Mucosa of stomach (tissue), 1 donor: ENCODE data around the gene NT5DC1.

ENCODE experiments used
- H3K27me3 ChIP-seq: one replicate; pipeline ENCODE4 v1.7.0; 2013; ENCODE audit warnings: mild to moderate bottlenecking, low read length; ENCODE audit not compliant: control insufficient read depth, insufficient read depth
- H3K36me3 ChIP-seq: one replicate; pipeline ENCODE4 v1.7.0; 2013; ENCODE audit warnings: low read length; ENCODE audit not compliant: control insufficient read depth, insufficient read depth
- H3K4me1 ChIP-seq: one replicate; pipeline ENCODE4 v1.7.0; 2013; ENCODE audit warnings: mild to moderate bottlenecking, low read length; ENCODE audit not compliant: control insufficient read depth, insufficient read depth
- H3K4me3 ChIP-seq: one replicate; pipeline ENCODE4 v1.7.0; 2013; ENCODE audit warnings: low read length
- H3K9ac ChIP-seq: one replicate; pipeline ENCODE4 v1.7.0; 2013; ENCODE audit warnings: mild to moderate bottlenecking, low read length, moderate library complexity
- H3K9me3 ChIP-seq: one replicate; pipeline ENCODE4 v1.7.0; 2013; ENCODE audit warnings: mild to moderate bottlenecking, low read length, moderate library complexity; ENCODE audit not compliant: control insufficient read depth
- donor health status: Pancreatic carcinoma.

NT5DC1 gene

GRCh38 chr6:116156405-116157326 lies 56.0 kb downstream of the NT5DC1 start:
- Histone ChIP-seq H3K27me3 (no peaks in the 10 kb centered on the region), H3K4me3 (no peak overlapping the region), H3K4me1 (no peaks in the 10 kb centered on the region), H3K36me3 (no peaks in the 10 kb centered on the region), H3K9me3 (no peaks in the 10 kb centered on the region), H3K9ac (no peak overlapping the region)

DNA sequence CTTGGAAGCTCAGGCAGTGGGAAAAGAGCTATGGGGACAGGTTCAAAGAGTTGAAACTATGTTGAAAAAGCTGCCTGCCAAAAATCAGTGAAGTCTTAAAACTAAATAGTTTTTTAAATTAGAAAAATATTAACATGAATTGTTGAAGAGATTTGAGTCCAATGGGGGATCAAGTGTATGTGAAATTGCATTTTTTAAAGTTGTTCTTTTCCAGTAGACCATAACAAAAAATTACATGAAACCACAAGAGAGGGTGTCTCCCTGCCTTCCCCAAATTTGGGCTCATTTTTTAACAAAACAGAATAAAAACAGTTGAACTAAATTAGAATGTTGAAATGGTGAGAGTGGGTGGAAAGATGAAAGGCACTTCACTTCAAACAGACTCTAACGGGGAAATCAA lies 56.7 kb downstream of the NT5DC1 start:
- Histone ChIP-seq H3K9me3 (no peaks in the 10 kb centered on the region), H3K36me3 (no peaks in the 10 kb centered on the region), H3K4me3 (no peak overlapping the region), H3K4me1 (no peaks in the 10 kb centered on the region), H3K27me3 (no peaks in the 10 kb centered on the region), H3K9ac (no peak overlapping the region)

DNA sequence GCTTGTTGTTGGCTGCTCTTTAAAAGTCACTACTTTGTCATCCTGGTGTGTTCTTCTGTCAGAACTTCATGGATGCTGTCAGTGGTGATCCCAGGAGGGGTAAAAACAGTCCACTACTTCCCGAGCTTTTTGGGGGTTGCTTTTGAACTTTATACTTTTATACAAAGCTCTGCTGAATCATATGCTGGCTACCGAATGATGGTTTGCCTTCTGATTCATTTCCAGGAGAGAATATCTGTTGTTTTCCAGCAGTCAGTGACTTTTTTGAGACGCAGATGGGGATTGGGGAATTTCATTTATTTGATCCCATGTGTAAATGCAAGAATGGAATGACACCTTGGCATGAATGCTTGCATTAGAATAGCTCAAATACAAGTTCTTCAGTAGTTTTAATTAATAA lies 58.0 kb downstream of the NT5DC1 start:
- H3K27me3 ChIP-seq = no peaks in the 10 kb centered on the region
- no peaks in the 10 kb centered on the region for H3K36me3 ChIP-seq
- H3K4me1 ChIP-seq = no peaks in the 10 kb centered on the region
- H3K4me3 ChIP-seq = no peak overlapping the region
- H3K9ac ChIP-seq = no peak overlapping the region
- no peaks in the 10 kb centered on the region for H3K9me3 ChIP-seq

- Histone ChIP-seq H3K4me1 (no peaks in the 10 kb centered on the region), H3K9ac (no peak overlapping the region), H3K4me3 (no peak overlapping the region), H3K36me3 (no peaks in the 10 kb centered on the region), H3K9me3 (no peaks in the 10 kb centered on the region), H3K27me3 (no peaks in the 10 kb centered on the region)
These were observed 59.3 kb downstream of the NT5DC1 start for GRCh38 chr6:116159782-116160524.

DNA sequence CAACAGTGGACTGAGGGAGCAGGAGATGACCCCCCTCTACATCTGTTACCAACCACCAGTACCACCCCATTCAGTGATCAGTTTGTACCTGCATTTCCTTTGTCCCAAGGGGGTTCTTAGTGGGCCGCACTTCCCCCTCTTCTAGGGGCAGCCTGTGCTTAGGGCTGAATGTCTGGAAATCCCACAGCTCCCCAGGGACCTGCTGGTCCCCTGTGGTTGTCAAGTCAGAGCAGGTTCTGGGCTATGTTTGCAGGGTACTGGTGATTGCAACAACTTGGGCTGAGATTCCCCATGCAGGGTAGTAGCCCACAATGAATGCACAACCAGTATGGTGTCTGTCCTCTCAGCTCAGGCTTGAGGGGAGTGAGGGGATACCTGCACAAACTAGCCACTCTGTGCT lies 64.9 kb downstream of the NT5DC1 start:
- Histone ChIP-seq H3K9ac (no peak overlapping the region), H3K27me3 (no peaks in the 10 kb centered on the region), H3K36me3 (no peaks in the 10 kb centered on the region), H3K4me1 (no peaks in the 10 kb centered on the region), H3K4me3 (no peak overlapping the region), H3K9me3 (no peaks in the 10 kb centered on the region)

DNA sequence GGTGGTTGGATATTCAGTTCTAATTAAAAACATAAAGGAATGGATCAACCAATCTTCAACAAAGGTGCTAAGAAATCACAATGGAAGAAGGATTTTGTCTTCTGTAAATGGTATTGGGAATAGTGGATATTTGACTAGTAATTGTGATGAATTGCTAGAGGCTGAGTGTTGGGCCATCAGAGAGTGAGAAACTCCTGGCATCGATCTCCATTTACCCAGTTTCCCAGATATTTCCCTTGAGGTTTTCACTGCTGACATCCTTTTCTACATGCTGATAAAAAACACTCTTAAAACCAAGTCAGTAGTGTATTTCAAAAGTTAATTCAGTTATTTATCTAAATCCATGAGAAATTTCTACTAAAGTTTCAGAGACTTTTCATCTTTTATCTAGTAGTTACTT lies 65.7 kb downstream of the NT5DC1 start:
- H3K27me3 ChIP-seq = no peaks in the 10 kb centered on the region
- H3K36me3 ChIP-seq = no peaks in the 10 kb centered on the region
- H3K9me3 ChIP-seq = no peaks in the 10 kb centered on the region
- no peak overlapping the region for H3K4me3 ChIP-seq
- no peak overlapping the region for H3K9ac ChIP-seq
- H3K4me1 ChIP-seq = no peaks in the 10 kb centered on the region

DNA sequence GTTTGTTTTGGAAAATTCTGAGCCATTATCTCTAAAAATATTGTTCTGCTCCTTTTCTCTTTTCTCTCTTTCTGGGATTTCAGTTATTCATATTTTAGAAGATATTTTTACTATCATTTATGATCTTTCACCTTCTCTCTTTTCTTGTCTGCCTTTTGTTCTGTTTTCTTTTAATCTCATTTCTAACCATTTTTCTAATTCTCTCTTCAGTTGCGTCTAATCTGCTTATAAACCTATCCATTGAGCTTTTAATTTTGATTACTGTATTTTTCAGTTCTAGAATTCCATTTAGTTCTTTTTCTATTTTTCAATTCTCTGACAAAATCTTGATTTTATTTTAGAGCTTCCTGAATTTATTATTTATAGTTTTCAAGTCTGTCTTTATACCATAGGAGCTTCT lies 67.5 kb downstream of the NT5DC1 start:
- Histone ChIP-seq H3K4me1 (no peaks in the 10 kb centered on the region), H3K27me3 (no peaks in the 10 kb centered on the region), H3K36me3 (no peaks in the 10 kb centered on the region), H3K9ac (no peak overlapping the region), H3K9me3 (no peaks in the 10 kb centered on the region), H3K4me3 (no peak overlapping the region)

DNA sequence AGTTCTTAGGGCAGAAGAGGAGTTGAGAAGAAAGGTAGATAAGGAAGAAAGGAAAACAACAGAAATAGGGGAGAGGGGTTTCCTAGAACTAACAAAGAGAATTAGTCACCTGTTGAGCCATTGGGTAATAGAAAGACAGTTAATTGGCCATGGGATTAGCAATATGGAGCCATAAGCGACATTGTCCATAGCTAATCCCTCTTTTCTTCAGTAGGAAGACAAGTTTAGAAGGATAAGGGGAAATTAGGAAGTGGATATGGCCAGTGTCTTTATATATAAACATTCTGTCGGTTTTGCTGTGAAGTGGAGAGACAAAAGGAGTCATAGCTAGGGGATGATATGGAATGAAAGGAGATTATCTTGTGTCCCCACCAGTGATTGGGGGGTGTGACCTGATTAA lies 69.2 kb downstream of the NT5DC1 start:
- H3K9ac ChIP-seq = no peak overlapping the region
- no peak overlapping the region for H3K4me3 ChIP-seq
- H3K9me3 ChIP-seq = no peaks in the 10 kb centered on the region
- H3K4me1 ChIP-seq = no peaks in the 10 kb centered on the region
- H3K27me3 ChIP-seq = no peaks in the 10 kb centered on the region
- no peaks in the 10 kb centered on the region for H3K36me3 ChIP-seq

GRCh38 chr6:116170358-116171057 lies 69.9 kb downstream of the NT5DC1 start:
- H3K36me3 ChIP-seq = no peaks in the 10 kb centered on the region
- H3K4me1 ChIP-seq = no peaks in the 10 kb centered on the region
- H3K9me3 ChIP-seq = no peaks in the 10 kb centered on the region
- no peak overlapping the region for H3K4me3 ChIP-seq
- no peaks in the 10 kb centered on the region for H3K27me3 ChIP-seq
- no peak overlapping the region for H3K9ac ChIP-seq

DNA sequence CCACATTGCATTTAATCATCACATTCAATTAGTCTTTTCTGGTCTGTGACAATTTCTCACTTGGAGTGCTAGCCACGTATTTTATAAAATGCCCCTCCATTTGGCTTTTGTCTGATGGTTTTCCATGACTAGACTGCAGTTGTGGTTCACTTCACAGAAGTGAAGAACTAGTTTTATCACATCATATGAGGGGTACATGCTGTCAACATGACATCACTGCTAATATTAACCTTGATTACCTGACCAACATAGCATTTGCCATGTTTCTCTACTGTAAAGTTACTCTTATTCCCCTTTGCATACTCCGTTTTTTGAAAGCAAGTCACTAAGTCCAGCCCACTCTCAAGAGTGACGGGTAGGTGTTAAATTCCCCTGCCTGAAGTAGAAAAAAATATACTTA lies 73.3 kb downstream of the NT5DC1 start:
- Histone ChIP-seq H3K4me3 (no peak overlapping the region), H3K9ac (no peak overlapping the region), H3K9me3 (no peaks in the 10 kb centered on the region), H3K27me3 (no peaks in the 10 kb centered on the region), H3K4me1 (no peaks in the 10 kb centered on the region), H3K36me3 (no peaks in the 10 kb centered on the region)

DNA sequence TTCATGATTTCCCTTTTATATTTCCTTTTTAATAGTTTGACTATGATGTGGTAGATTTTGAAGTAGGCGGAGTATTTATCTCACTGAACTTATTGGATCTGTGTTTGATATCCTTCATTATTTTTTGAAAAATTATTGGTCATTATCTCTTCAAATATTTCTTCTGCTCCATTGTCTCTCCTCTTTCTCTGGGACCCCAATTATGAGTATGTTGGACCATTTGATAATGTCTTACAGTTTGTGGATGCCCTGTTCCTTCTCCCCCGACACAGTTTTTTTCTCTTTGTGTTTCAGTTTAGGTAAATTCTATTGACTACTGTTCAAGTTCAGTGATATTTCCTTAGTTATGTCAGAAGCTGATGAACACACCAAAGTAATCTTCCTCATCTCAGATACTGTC lies 74.7 kb downstream of the NT5DC1 start:
- no peaks in the 10 kb centered on the region for H3K36me3 ChIP-seq
- H3K4me1 ChIP-seq = no peaks in the 10 kb centered on the region
- H3K4me3 ChIP-seq = no peak overlapping the region
- H3K27me3 ChIP-seq = no peaks in the 10 kb centered on the region
- H3K9ac ChIP-seq = no peak overlapping the region
- no peaks in the 10 kb centered on the region for H3K9me3 ChIP-seq

DNA sequence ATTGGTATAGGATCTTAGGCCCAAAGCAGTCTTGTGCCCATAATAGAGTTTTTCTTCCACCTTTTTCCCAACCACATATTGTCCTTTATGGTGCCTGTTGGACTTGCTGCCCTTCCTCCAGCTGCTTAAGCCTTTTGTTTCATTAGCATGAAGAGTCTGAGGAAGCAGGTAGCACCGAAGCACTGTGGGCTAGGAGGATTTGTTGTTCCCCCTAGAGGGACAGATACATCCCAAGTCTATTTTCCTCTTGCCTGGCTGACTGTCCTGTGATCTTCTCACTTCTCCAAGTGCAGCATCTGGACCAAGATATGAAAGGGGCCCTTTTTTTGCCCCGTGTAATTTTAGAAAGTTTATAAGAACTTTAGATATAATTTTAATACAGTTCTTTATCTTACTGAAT lies 75.9 kb downstream of the NT5DC1 start:
- no peak overlapping the region for H3K9ac ChIP-seq
- H3K4me1 ChIP-seq = no peaks in the 10 kb centered on the region
- H3K36me3 ChIP-seq = no peaks in the 10 kb centered on the region
- H3K4me3 ChIP-seq = no peak overlapping the region
- H3K9me3 ChIP-seq = no peaks in the 10 kb centered on the region
- H3K27me3 ChIP-seq = no peaks in the 10 kb centered on the region
